ENCODE measurements around the gene VWA3A.

VWA3A gene

DNA sequence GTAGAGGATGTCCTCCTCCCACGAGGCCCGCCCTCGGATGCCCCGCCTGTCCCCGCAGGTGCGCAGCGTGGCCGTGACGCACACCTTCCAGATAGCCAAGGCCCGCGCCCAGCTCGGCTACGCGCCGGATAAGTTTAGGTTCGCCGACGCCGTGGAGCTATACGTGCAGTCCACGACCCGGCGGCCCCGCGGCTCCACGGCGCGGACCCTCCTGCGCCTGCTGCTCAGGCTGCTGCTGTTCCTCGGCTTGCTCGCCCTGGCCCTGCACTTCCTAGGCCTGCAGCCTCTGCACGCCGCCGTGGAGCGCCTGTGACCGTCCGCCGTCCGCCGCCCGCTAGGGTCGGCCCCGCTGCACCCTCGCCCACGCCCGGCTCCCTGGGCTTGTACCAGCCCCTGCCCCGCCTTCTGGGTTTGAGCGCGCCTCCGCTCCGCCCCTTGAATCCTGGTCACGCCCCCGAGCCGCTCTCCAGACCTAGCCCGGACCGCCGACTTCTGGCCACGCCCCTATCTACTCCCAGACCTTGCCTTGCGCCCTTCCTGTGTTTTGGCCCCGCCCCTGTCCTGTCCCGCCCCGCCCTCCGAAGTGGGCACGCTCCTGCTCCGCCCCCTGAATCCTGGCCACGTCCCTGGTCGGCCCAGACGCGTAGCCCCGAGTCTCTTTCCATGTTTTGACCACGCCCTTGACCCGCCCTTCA is 97.9 kb downstream of the VWA3A start:
- TF ChIP-seq GABPA (IDR thresholded peaks at IDR 0.05; ENCODE audit: low read depth) (no peak), POLR2AphosphoS5 (IDR thresholded peaks at IDR 0.05; ENCODE audit: low read depth) (no peak), SPI1 (IDR thresholded peaks at IDR 0.05; ENCODE audit: borderline replicate concordance, low read depth) (no peak), CTCF (IDR thresholded peaks at IDR 0.05; ENCODE audit: insufficient read depth, low read length) (no peak)
- TF ChIP-seq, protein P1, sequence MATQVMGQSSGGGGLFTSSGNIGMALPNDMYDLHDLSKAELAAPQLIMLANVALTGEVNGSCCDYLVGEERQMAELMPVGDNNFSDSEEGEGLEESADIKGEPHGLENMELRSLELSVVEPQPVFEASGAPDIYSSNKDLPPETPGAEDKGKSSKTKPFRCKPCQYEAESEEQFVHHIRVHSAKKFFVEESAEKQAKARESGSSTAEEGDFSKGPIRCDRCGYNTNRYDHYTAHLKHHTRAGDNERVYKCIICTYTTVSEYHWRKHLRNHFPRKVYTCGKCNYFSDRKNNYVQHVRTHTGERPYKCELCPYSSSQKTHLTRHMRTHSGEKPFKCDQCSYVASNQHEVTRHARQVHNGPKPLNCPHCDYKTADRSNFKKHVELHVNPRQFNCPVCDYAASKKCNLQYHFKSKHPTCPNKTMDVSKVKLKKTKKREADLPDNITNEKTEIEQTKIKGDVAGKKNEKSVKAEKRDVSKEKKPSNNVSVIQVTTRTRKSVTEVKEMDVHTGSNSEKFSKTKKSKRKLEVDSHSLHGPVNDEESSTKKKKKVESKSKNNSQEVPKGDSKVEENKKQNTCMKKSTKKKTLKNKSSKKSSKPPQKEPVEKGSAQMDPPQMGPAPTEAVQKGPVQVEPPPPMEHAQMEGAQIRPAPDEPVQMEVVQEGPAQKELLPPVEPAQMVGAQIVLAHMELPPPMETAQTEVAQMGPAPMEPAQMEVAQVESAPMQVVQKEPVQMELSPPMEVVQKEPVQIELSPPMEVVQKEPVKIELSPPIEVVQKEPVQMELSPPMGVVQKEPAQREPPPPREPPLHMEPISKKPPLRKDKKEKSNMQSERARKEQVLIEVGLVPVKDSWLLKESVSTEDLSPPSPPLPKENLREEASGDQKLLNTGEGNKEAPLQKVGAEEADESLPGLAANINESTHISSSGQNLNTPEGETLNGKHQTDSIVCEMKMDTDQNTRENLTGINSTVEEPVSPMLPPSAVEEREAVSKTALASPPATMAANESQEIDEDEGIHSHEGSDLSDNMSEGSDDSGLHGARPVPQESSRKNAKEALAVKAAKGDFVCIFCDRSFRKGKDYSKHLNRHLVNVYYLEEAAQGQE (IDR thresholded peaks at IDR 0.05; ENCODE audit: insufficient replicate concordance, low read depth), result no peak
- H3K4me3 ChIP-seq (replicated peaks; ENCODE audit: insufficient read depth, low read length), result peak overlapping the region; percentile 95
- peak overlapping the region; percentile 18; the same call in 1 of the 2 replicates for H3K27ac ChIP-seq (replicated peaks)
- DNase-seq (ENCODE audit: low read depth in 1 of 2, low spot score in 1 of 2), result peak; percentile 36 to 98
- H3K27me3 ChIP-seq (ENCODE audit: insufficient read depth, poor library complexity, severe bottlenecking), result no peaks in the 10 kb centered on the region

DNA sequence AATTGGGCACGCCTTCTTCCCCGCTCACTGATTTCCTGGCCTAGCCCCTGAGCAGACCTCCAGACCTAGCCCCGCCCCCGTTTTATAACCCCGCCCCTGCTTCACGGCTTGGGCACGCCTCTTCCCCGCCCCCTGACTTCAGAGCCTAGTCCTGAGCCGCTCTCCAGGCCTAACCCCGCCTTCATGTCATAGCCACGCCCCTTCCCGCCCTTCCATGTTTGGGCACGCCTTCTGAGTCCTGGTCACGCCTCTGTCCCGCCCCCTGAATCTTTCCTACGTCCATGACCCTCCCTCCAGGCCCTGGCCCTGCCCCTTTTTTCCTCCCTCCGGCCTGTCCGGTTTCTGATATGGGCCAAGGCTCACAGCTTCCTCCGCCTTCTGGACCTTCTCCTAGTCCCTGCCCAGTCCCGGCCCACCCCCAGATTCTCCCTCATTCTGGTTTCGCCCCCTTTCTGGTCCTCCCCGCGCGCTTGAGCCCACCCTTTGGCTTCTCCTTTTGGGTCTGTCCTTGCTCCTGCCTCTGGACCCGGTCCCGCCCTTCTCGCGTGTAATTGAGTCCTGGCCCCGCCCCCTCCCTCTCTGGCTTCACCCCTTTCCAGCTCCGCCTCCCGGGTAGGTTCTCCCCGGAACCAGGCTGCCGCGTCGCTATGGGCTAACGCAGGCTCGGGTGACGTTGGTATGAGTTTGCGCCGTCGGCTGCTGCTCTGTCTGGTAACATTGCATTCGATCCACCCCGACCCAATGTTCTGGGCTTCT is 98.6 kb downstream of the VWA3A start:
- Histone ChIP-seq H3K27ac (replicated peaks) (peak overlapping the region; percentile 76), H3K4me3 (replicated peaks; ENCODE audit: insufficient read depth, low read length) (peak overlapping the region; percentile 95), H3K27me3 (ENCODE audit: insufficient read depth, poor library complexity, severe bottlenecking) (no peaks in the 10 kb centered on the region)
- peak; percentile 98 to 99 for DNase-seq (ENCODE audit: low read depth in 1 of 2, low spot score in 1 of 2)
- TF ChIP-seq GABPA (IDR thresholded peaks at IDR 0.05; ENCODE audit: low read depth) (no peak), CTCF (IDR thresholded peaks at IDR 0.05; ENCODE audit: insufficient read depth, low read length) (no peak), SPI1 (IDR thresholded peaks at IDR 0.05; ENCODE audit: borderline replicate concordance, low read depth) (peak; percentile 1; the same call in 1 of the 2 replicates), POLR2AphosphoS5 (IDR thresholded peaks at IDR 0.05; ENCODE audit: low read depth) (peak; percentile 70)
- TF ChIP-seq, protein P1 (IDR thresholded peaks at IDR 0.05; ENCODE audit: insufficient replicate concordance, low read depth), result no peak

- DNase-seq (ENCODE audit: low read depth in 1 of 2, low spot score in 1 of 2), result no peak
- TF ChIP-seq SPI1 (IDR thresholded peaks at IDR 0.05; ENCODE audit: borderline replicate concordance, low read depth), result no peak
- TF ChIP-seq, protein P1 (IDR thresholded peaks at IDR 0.05; ENCODE audit: insufficient replicate concordance, low read depth), result no peak
- no peak; the same call in 1 of the 2 replicates for TF ChIP-seq POLR2AphosphoS5 (IDR thresholded peaks at IDR 0.05; ENCODE audit: low read depth)
- TF ChIP-seq CTCF (IDR thresholded peaks at IDR 0.05; ENCODE audit: insufficient read depth, low read length), result no peak
- TF ChIP-seq GABPA (IDR thresholded peaks at IDR 0.05; ENCODE audit: low read depth), result no peak
- Histone ChIP-seq H3K27me3 (ENCODE audit: insufficient read depth, poor library complexity, severe bottlenecking) (no peaks in the 10 kb centered on the region), H3K27ac (replicated peaks) (peak overlapping the region; percentile 76), H3K4me3 (replicated peaks; ENCODE audit: insufficient read depth, low read length) (peak overlapping the region; percentile 70)
Measured at GRCh38 chr16:22191532-22192260, 99.4 kb downstream of the VWA3A start.

Measured in HL-60 (cell line).